Neural cell (in vitro differentiated cells): ENCODE measurements around the gene P4HA3. TPM values are rescaled to one million over a fixed set of nuclear protein-coding genes. Genes with fewer than 3 reads are reported as not detected.

Experiments
- H2AFZ ChIP-seq: fragments of 200-600, 300-800 bp; sonication (generic), shearing (Covaris generic); 2 replicates; pipeline ENCODE4 v1.6.0; 2014; ENCODE audit warnings: low read depth, mild to moderate bottlenecking, antibody characterized with exemption, low read length, moderate library complexity
- H3F3A ChIP-seq: fragments of 200-600 bp; shearing (Covaris generic); 2 replicates; pipeline ENCODE4 v1.6.1; 2016; ENCODE audit warnings: mild to moderate bottlenecking, moderate library complexity, mixed read lengths, antibody characterized with exemption, low read length; ENCODE audit not compliant: insufficient read depth, poor library complexity, severe bottlenecking
- H3K27ac ChIP-seq: fragments of 200-600, 300-800 bp; sonication (generic), shearing (Covaris generic); 2 replicates; pipeline ENCODE4 v1.5.1; 2014; ENCODE audit warnings: mild to moderate bottlenecking, low read length, moderate library complexity
- H3K27me3 ChIP-seq: fragments of 300-800, 200-600 bp; sonication (generic), shearing (Covaris generic); 2 replicates; pipeline ENCODE4 v1.6.0; 2014; ENCODE audit warnings: mild to moderate bottlenecking, low read depth, low read length, moderate library complexity; ENCODE audit not compliant: insufficient read depth
- H3K36me3 ChIP-seq: fragments of 300-800, 200-600 bp; sonication (generic), shearing (Covaris generic); 2 replicates; pipeline ENCODE4 v1.5.1; 2014; ENCODE audit warnings: mild to moderate bottlenecking, antibody characterized with exemption, low read length, moderate library complexity; ENCODE audit not compliant: insufficient read depth
- H3K4me2 ChIP-seq: fragments of 300-800, 200-600 bp; sonication (generic), shearing (Covaris generic); 2 replicates; pipeline ENCODE4 v1.6.0; 2014; ENCODE audit warnings: mild to moderate bottlenecking, low read length
- H3K4me3 ChIP-seq: fragments of 300-800, 200-600 bp; sonication (generic), shearing (Covaris generic); 2 replicates; pipeline ENCODE4 v1.5.1; 2014; ENCODE audit warnings: mild to moderate bottlenecking, low read length, moderate library complexity
- H3K79me2 ChIP-seq: fragments of 200-600 bp; shearing (Covaris generic); replicated peaks from 2 replicates; pipeline ENCODE4 v1.6.0; 2014; ENCODE audit warnings: mild to moderate bottlenecking, low read length, moderate library complexity; ENCODE audit not compliant: insufficient read depth
- H3K9ac ChIP-seq: fragments of 300-800, 200-600 bp; sonication (generic), shearing (Covaris generic); 2 replicates; pipeline ENCODE4 v1.6.1; 2016; ENCODE audit warnings: mild to moderate bottlenecking, low read length, mixed read lengths
- H3K9me2 ChIP-seq: fragments of 200-600 bp; shearing (Covaris generic); 2 replicates; pipeline ENCODE4 v1.6.1; 2016; ENCODE audit warnings: mild to moderate bottlenecking, low read length, mixed read lengths; ENCODE audit not compliant: insufficient read depth
- H3K9me3 ChIP-seq: fragments of 200-600, 300-800 bp; sonication (generic), shearing (Covaris generic); 2 replicates; pipeline ENCODE4 v1.6.1; 2016; ENCODE audit warnings: mild to moderate bottlenecking, mixed run types, low read length, moderate library complexity, mixed read lengths
- H4K20me1 ChIP-seq: fragments of 200-600 bp; shearing (Covaris generic); 2 replicates; pipeline ENCODE4 v1.6.1; 2016; ENCODE audit warnings: mild to moderate bottlenecking, mixed run types; ENCODE audit not compliant: insufficient read depth
- CTCF ChIP-seq: fragments of 450-650 bp; IDR thresholded peaks from 2 replicates; pipeline ENCODE4 v1.5.1; 2014; ENCODE audit warnings: antibody characterized with exemption, mild to moderate bottlenecking, moderate library complexity; ENCODE audit not compliant: poor library complexity, severe bottlenecking
- EP300 ChIP-seq: fragments of 450-650 bp; conservative IDR thresholded peaks from 2 replicates; pipeline ENCODE4 v1.6.1; 2014; ENCODE audit warnings: antibody characterized with exemption, mild to moderate bottlenecking, moderate library complexity; ENCODE audit not compliant: poor library complexity, severe bottlenecking
- EZH2 ChIP-seq: fragments of 200-600, 300-800 bp; shearing (Covaris generic), sonication (generic); IDR thresholded peaks from 2 replicates; pipeline ENCODE4 v1.6.1; 2014; ENCODE audit warnings: antibody characterized with exemption, low read length, borderline replicate concordance, mild to moderate bottlenecking; ENCODE audit not compliant: insufficient read depth, poor library complexity, severe bottlenecking
- MXI1 ChIP-seq: fragments of 450-650 bp; conservative IDR thresholded peaks from 2 replicates; pipeline ENCODE4 v1.6.1; 2014; ENCODE audit warnings: antibody characterized with exemption, mild to moderate bottlenecking; ENCODE audit not compliant: poor library complexity, severe bottlenecking
- POLR2AphosphoS5 ChIP-seq: IDR thresholded peaks from 2 replicates; pipeline ENCODE4 v1.6.1; 2012
- RAD21 ChIP-seq: fragments of 450-650 bp; conservative IDR thresholded peaks from 2 replicates; pipeline ENCODE4 v1.6.1; 2014; ENCODE audit warnings: antibody characterized with exemption, mild to moderate bottlenecking, moderate library complexity
- REST ChIP-seq: IDR thresholded peaks from 2 replicates; pipeline ENCODE4 v1.6.1; 2012; ENCODE audit warnings: borderline replicate concordance
- SMC3 ChIP-seq: fragments of 450-650 bp; conservative IDR thresholded peaks from 2 replicates; pipeline ENCODE4 v1.6.1; 2014; ENCODE audit warnings: antibody characterized with exemption, mild to moderate bottlenecking, moderate library complexity; ENCODE audit not compliant: poor library complexity
- TAF1 ChIP-seq: IDR thresholded peaks from 2 replicates; pipeline ENCODE4 v1.6.1; 2012; ENCODE audit warnings: low read depth
- polyA plus RNA-seq: library from polyadenylated mRNA; depleted of rRNA; stranded (reverse); fragments of >200 nt; gene quantifications from 2 replicates; pipeline ENCODE4 v1.2.3, GENCODE V29; 2014

The P4HA3 gene
- polyA plus RNA-seq, 1 donor from 2014 or later, result not detected

GRCh38 chr11:74338963-74339362, 27.5 kb upstream of the P4HA3 start:
- no peaks in the 10 kb centered on the region for H3K27me3 ChIP-seq
- no peak overlapping the region for H3K4me2 ChIP-seq
- no peaks in the 10 kb centered on the region for H3F3A ChIP-seq
- TF ChIP-seq TAF1, result no peak
- TF ChIP-seq EZH2, result no peak
- no peak for TF ChIP-seq SMC3
- no peak for TF ChIP-seq RAD21
- TF ChIP-seq MXI1, result no peak
- TF ChIP-seq CTCF, result no peak
- TF ChIP-seq EP300, result no peak
- TF ChIP-seq POLR2AphosphoS5, result no peak
- no peak for TF ChIP-seq REST
- no peaks in the 10 kb centered on the region for H3K9me2 ChIP-seq
- peaks cover 19% of the 10 kb centered on the region for H3K36me3 ChIP-seq
- H3K27ac ChIP-seq, result no peak overlapping the region
- no peak overlapping the region for H3K9ac ChIP-seq
- H3K9me3 ChIP-seq, result no peaks in the 10 kb centered on the region
- no peak overlapping the region for H2AFZ ChIP-seq
- no peaks in the 10 kb centered on the region for H4K20me1 ChIP-seq
- H3K4me3 ChIP-seq, result no peak overlapping the region
- no peaks in the 10 kb centered on the region for H3K79me2 ChIP-seq

GRCh38 chr11:74333193-74333592, 21.8 kb upstream of the P4HA3 start:
- Histone ChIP-seq H2AFZ (no peak overlapping the region), H3K4me3 (no peak overlapping the region), H3K36me3 (peaks cover 11% of the 10 kb centered on the region), H3F3A (no peaks in the 10 kb centered on the region), H3K79me2 (no peaks in the 10 kb centered on the region), H3K27me3 (no peaks in the 10 kb centered on the region), H4K20me1 (no peaks in the 10 kb centered on the region), H3K27ac (no peak overlapping the region), H3K9me2 (no peaks in the 10 kb centered on the region), H3K9ac (no peak overlapping the region), H3K4me2 (no peak overlapping the region), H3K9me3 (no peaks in the 10 kb centered on the region)
- no peak for TF ChIP-seq RAD21
- TF ChIP-seq TAF1, result no peak
- no peak for TF ChIP-seq MXI1
- no peak for TF ChIP-seq REST
- TF ChIP-seq EZH2, result no peak
- TF ChIP-seq EP300, result no peak
- no peak for TF ChIP-seq SMC3
- no peak for TF ChIP-seq POLR2AphosphoS5
- TF ChIP-seq CTCF, result no peak
